ENCODE results near the gene MAGI2.

- TF ChIP-seq CREB5 (CRISPR knock-in tag; IDR thresholded peaks at IDR 0.05; ENCODE audit: low read depth) (no peak), PATZ1 (CRISPR knock-in tag; IDR thresholded peaks at IDR 0.05; ENCODE audit: borderline replicate concordance) (no peak), ZNF565 (CRISPR knock-in tag; conservative IDR thresholded peaks at IDR 0.05; ENCODE audit: low read depth) (no peak), CSRNP3 (CRISPR knock-in tag; IDR thresholded peaks at IDR 0.05) (no peak), PPARA (CRISPR knock-in tag; IDR thresholded peaks at IDR 0.05; ENCODE audit: borderline replicate concordance) (no peak)
Measured at GRCh38 chr7:78450706-78451105, 1002.8 kb downstream of the MAGI2 start.

Data from SK-N-SH treated with all-trans-retinoic acid at 6 μM for 48 hours (cell line).